Measurements from ENCODE around the gene SIRPA.

SIRPA gene

GRCh38 chr20:1952737-1953530 lies 57.7 kb downstream of the SIRPA start:
- DNase-seq, result peak; percentile 74

- DNase-seq, result no peak
Measured at GRCh38 chr20:1953621-1954020, 58.4 kb downstream of the SIRPA start.

GRCh38 chr20:1955217-1955616 lies 60.0 kb downstream of the SIRPA start:
- no peak for DNase-seq

- no peak for DNase-seq
Measured at GRCh38 chr20:1958426-1958825, 63.2 kb downstream of the SIRPA start.

- DNase-seq, result no peak
Measured at GRCh38 chr20:1959156-1959555, 63.9 kb downstream of the SIRPA start.

- DNase-seq, result no peak
Measured at GRCh38 chr20:1961374-1961773, 66.2 kb downstream of the SIRPA start.

- DNase-seq, result no peak
Measured at GRCh38 chr20:1964061-1964460, 68.9 kb downstream of the SIRPA start.

DNA sequence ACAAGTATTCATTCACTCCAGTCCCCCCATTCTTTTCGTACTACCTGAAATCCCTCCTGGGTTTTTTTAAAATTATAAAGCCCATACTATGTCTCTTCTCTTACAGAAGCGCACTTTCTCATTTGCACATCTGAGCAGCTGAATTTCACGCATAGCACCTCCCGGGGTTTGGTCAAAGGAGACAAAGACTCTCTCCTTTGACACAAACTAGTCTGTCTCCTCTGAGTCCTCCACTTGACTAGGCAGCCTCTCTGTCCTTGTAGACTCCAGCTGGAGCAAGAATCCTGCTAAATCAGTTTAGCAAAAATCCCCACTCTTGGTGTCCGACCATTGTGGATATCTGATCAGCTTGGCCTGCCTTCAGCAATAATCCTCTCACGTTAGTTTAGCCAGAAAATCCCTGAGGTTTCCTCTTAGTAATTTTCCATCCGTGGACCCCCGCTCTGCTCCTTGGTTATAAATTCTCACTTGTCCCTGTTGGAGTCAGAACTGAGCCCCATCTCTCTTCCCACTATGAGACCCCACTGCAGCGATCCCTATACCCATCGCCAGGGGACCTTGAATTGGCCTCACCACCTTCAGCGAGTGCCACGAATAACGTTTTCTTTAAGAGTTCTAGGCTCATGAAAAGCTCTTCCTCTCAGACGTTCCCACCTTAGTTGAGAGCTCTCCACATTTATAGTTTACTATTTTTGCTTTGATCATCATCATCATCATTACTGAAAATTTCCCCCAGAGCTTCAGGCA lies 69.6 kb downstream of the SIRPA start:
- peak; percentile 41 for DNase-seq

GRCh38 chr20:1965520-1966351 lies 70.5 kb downstream of the SIRPA start:
- peak; percentile 80 for DNase-seq

DNA sequence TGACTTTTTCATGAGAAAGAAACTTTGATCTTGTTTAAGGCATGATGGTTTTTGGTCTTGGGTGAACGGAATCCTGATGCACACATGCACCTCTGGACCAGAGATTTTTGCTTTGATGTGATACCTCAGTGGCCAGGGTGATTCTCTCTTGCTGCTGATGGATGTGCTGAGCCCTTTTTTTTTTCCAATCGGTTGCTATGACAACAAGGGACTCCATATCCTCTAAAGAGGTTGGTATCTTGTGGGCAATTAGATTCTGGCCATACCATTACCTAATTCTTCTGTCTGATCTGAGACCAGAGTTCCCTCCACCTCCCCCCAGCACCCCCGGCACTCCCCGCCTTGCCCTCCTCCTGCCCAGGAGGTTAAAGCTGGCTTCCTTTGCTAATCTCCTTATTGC lies 73.8 kb downstream of the SIRPA start:
- DNase-seq, result no peak

DNA sequence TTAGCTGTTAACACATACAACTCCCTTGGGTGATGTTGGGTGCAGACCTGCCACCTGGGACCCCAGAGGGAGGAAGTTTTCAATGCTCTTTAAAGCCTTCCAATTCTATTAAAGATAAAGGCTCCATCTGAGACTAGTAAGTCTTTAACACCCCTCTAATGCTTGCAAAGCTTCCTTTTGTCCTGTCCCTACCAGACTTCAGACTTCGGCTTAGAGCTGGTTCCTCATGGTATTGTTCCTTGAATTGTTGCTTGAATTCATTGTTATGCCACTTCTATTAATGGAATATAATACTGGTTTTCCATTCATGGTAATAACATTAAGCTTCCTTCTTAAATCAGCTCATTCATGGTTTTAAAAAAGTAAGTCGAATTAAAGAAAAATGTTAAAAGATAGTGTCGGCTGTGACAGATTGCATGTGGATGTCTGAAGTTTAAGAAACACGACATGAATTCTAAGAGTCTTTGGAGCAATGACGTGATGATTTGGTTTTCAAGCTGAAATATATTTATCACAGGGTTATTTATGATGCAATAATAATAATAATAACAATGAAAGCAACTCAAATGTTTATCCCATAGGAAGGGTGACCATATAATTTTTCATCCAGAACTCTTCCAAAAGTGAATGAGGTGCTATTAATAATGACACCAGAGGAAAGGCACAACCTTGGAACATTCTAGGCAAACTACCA lies 76.8 kb downstream of the SIRPA start:
- DNase-seq, result no peak

DNA sequence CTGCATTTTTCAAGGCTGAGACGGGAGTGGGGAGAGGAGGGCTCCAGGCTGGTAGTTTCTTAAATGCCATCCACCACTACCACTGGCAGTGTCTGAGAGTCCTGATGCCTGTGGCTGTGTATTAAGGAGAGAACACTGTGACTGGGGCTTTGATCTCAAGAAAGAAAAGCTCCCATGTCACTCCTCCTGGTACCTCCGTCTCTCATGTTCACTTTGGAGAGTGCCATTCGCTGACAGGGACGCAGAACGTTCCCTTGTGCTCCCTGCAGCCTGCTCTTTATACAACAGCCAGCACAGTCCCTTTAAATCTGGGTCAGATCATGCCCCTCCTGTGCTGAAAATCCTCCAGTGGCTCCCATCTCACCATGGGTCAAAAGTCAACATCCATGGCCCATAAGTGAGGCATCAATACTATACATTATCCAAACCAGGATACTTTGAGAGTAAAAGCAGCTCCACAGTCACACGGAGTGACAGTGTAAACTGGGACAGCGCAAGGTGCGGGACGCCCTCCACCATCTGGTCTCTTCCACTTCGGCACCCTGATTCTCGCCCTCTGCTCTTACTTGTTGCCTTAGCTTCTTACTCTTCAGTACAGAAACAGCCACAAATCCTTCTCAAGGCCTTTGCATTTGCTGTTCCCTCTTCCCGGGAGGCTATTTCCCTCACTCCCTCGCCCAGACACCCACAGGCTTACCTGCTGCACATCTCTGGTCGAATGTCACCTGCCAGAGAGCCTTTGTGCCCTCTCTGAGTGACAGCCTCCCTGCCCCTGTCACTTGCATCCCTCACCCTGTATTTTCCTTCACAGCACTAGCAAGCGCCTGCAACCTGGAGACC lies 78.6 kb downstream of the SIRPA start:
- no peak for DNase-seq

DNA sequence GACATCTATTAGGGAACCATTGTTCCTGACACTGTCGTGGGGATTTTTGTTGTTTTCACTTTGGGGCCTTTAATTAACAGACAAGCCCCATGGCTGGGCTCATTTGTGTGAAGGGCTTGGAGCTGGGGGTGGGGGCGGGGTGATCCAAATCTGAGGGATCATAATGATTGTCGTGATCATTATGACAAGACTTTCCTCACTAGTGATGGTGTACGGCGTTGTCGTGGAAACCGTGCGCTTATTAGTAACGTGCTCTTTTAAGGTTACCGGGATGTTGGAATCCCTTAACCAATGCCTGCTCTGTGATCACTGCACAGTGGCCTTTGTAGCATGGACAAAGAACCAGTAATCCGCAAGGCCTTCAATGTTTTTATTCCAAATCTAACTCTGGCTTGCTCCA lies 80.1 kb downstream of the SIRPA start:
- no peak for DNase-seq

DNA sequence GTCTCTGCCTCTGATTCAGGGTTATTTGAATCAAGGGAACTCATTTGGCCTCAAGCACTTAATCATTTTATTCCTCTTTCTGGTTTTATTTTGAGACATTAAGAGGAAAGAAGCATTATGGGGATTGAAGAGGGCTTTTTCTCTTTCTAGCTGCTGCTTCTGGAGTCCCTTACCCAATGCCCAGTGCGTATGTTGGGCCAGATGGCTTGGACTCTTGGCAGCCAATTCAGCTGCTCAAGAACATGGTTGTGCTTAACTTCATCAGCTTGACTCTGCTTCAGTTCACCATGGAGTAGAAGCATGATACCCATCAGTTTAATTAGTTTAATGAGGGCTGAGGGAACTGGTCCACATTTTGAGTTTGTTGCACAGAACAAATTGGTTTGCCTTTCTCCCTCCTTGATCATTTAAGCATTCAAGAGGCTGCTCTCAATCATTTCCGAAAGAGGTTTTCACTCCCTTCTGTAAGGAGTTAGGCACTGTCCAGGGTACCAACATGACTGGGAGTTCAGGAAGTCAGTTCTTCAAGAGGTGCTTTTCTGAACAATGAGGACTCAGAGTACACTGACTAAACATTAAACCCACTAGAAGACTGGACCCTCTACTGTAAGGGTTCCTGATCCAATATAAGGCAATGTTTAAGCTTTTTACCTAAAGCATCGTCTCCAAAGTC lies 84.0 kb downstream of the SIRPA start:
- DNase-seq, result no peak

GRCh38 chr20:1982686-1983085 lies 87.5 kb downstream of the SIRPA start:
- DNase-seq, result no peak

- DNase-seq, result no peak
Measured at GRCh38 chr20:1983301-1983700, 88.1 kb downstream of the SIRPA start.

GRCh38 chr20:1987826-1988225 lies 92.6 kb downstream of the SIRPA start:
- no peak for DNase-seq

Measured in RPMI8226 (cell line).